Effector memory CD4-positive, alpha-beta T cell (primary cell): ENCODE measurements around the gene GSG1L2.

Experiments used
- DNase-seq, 3 donors: peaks; one replicate each; pipeline ENCODE4 v3.0.0-alpha.2; 2020
- H3K27ac ChIP-seq: 2 replicates; pipeline ENCODE4 v1.7.0; 2013; ENCODE audit warnings: mild to moderate bottlenecking, low read length, moderate library complexity; ENCODE audit not compliant: insufficient read depth, poor library complexity, severe bottlenecking
- H3K27me3 ChIP-seq: replicated peaks from 2 replicates; pipeline ENCODE4 v1.7.0; 2013; ENCODE audit warnings: mild to moderate bottlenecking, low read length; ENCODE audit not compliant: insufficient read depth, control insufficient read depth, poor library complexity, severe bottlenecking
- H3K36me3 ChIP-seq: 2 replicates; pipeline ENCODE4 v1.7.0; 2013; ENCODE audit warnings: mild to moderate bottlenecking, low read length, moderate library complexity; ENCODE audit not compliant: control insufficient read depth, insufficient read depth
- H3K4me1 ChIP-seq: 2 replicates; pipeline ENCODE4 v1.7.0; 2013; ENCODE audit warnings: low read length, mild to moderate bottlenecking; ENCODE audit not compliant: control insufficient read depth, insufficient read depth, poor library complexity, severe bottlenecking
- H3K4me3 ChIP-seq: 2 replicates; pipeline ENCODE4 v1.7.0; 2013; ENCODE audit warnings: low read length, low read depth, mild to moderate bottlenecking; ENCODE audit not compliant: insufficient read depth, poor library complexity, severe bottlenecking
- H3K9me3 ChIP-seq: 2 replicates; pipeline ENCODE4 v1.7.0; 2013; ENCODE audit warnings: mild to moderate bottlenecking, low read length, moderate library complexity; ENCODE audit not compliant: control insufficient read depth
- total RNA-seq, 3 donors: gene quantifications; one replicate each; lab custom pipeline; 2026; lab: John Stamatoyannopoulos, UW

The GSG1L2 gene
- 0 reads per million in 3 donors for total RNA-seq

- Histone ChIP-seq H3K9me3 (no peaks in the 10 kb centered on the region), H3K4me1 (no peaks in the 10 kb centered on the region), H3K4me3 (no peak within 1 kb of the TSS), H3K27ac (no peak within 1 kb of the TSS), H3K27me3 (no peaks in the 10 kb centered on the region), H3K36me3 (no peaks in the 10 kb centered on the region)
- no peak for DNase-seq
Observed at GRCh38 chr17:9821921-9822320, at the start of gene GSG1L2. TSS of gene GSG1L2 (minus strand) at chr17:9822079. CDS start at chr17:9822071, 8 bp downstream.

- H3K4me3 ChIP-seq: no peak overlapping the region
- no peaks in the 10 kb centered on the region for H3K27me3 ChIP-seq
- no peaks in the 10 kb centered on the region for H3K9me3 ChIP-seq
- no peak for DNase-seq
- no peaks in the 10 kb centered on the region for H3K36me3 ChIP-seq
- no peaks in the 10 kb centered on the region for H3K4me1 ChIP-seq
- no peak overlapping the region for H3K27ac ChIP-seq
Observed at GRCh38 chr17:9868552-9868951, 46.7 kb upstream of the GSG1L2 start.

- Histone ChIP-seq H3K27ac (no peak overlapping the region), H3K4me3 (no peak overlapping the region), H3K27me3 (no peaks in the 10 kb centered on the region), H3K9me3 (no peaks in the 10 kb centered on the region), H3K36me3 (no peaks in the 10 kb centered on the region), H3K4me1 (no peaks in the 10 kb centered on the region)
- no peak for DNase-seq
Observed at GRCh38 chr17:9865586-9865985, 43.7 kb upstream of the GSG1L2 start.

- no peak for DNase-seq
- H3K4me1 ChIP-seq: no peaks in the 10 kb centered on the region
- no peaks in the 10 kb centered on the region for H3K36me3 ChIP-seq
- no peaks in the 10 kb centered on the region for H3K9me3 ChIP-seq
- H3K4me3 ChIP-seq: no peak overlapping the region
- H3K27me3 ChIP-seq: no peaks in the 10 kb centered on the region
- no peak overlapping the region for H3K27ac ChIP-seq
Observed at GRCh38 chr17:9862949-9863348, 41.1 kb upstream of the GSG1L2 start.

GRCh38 chr17:9862220-9862619 is 40.3 kb upstream of the GSG1L2 start:
- Histone ChIP-seq H3K36me3 (no peaks in the 10 kb centered on the region), H3K9me3 (no peaks in the 10 kb centered on the region), H3K4me1 (no peaks in the 10 kb centered on the region), H3K4me3 (no peak overlapping the region), H3K27ac (no peak overlapping the region), H3K27me3 (no peaks in the 10 kb centered on the region)
- DNase-seq: no peak

- no peaks in the 10 kb centered on the region for H3K4me1 ChIP-seq
- no peak for DNase-seq
- H3K4me3 ChIP-seq: no peak overlapping the region
- H3K9me3 ChIP-seq: no peaks in the 10 kb centered on the region
- H3K36me3 ChIP-seq: no peaks in the 10 kb centered on the region
- no peak overlapping the region for H3K27ac ChIP-seq
- no peaks in the 10 kb centered on the region for H3K27me3 ChIP-seq
Observed at GRCh38 chr17:9860851-9861250, 39.0 kb upstream of the GSG1L2 start.

- H3K4me1 ChIP-seq: no peaks in the 10 kb centered on the region
- no peaks in the 10 kb centered on the region for H3K36me3 ChIP-seq
- no peak overlapping the region for H3K27ac ChIP-seq
- H3K27me3 ChIP-seq: no peaks in the 10 kb centered on the region
- H3K4me3 ChIP-seq: no peak overlapping the region
- no peak for DNase-seq
- H3K9me3 ChIP-seq: no peaks in the 10 kb centered on the region
Observed at GRCh38 chr17:9859781-9860180, 37.9 kb upstream of the GSG1L2 start.

GRCh38 chr17:9855036-9855435 is 33.2 kb upstream of the GSG1L2 start:
- Histone ChIP-seq H3K4me3 (no peak overlapping the region), H3K27ac (no peak overlapping the region), H3K27me3 (no peaks in the 10 kb centered on the region), H3K4me1 (no peaks in the 10 kb centered on the region), H3K36me3 (no peaks in the 10 kb centered on the region), H3K9me3 (no peaks in the 10 kb centered on the region)
- DNase-seq: no peak

GRCh38 chr17:9854255-9854654 is 32.4 kb upstream of the GSG1L2 start:
- no peaks in the 10 kb centered on the region for H3K27me3 ChIP-seq
- no peak overlapping the region for H3K27ac ChIP-seq
- no peaks in the 10 kb centered on the region for H3K9me3 ChIP-seq
- no peaks in the 10 kb centered on the region for H3K36me3 ChIP-seq
- H3K4me3 ChIP-seq: no peak overlapping the region
- H3K4me1 ChIP-seq: no peaks in the 10 kb centered on the region
- no peak for DNase-seq

- no peaks in the 10 kb centered on the region for H3K4me1 ChIP-seq
- no peaks in the 10 kb centered on the region for H3K27me3 ChIP-seq
- H3K36me3 ChIP-seq: no peaks in the 10 kb centered on the region
- no peaks in the 10 kb centered on the region for H3K9me3 ChIP-seq
- no peak overlapping the region for H3K4me3 ChIP-seq
- H3K27ac ChIP-seq: no peak overlapping the region
- DNase-seq: no peak
Observed at GRCh38 chr17:9850151-9850550, 28.3 kb upstream of the GSG1L2 start.

- Histone ChIP-seq H3K4me1 (no peaks in the 10 kb centered on the region), H3K36me3 (no peaks in the 10 kb centered on the region), H3K4me3 (no peak overlapping the region), H3K9me3 (no peaks in the 10 kb centered on the region), H3K27me3 (no peaks in the 10 kb centered on the region), H3K27ac (no peak overlapping the region)
- DNase-seq: no peak
Observed at GRCh38 chr17:9845306-9845705, 23.4 kb upstream of the GSG1L2 start.
